Panc1 (cell line): ENCODE data around the gene WDFY1. TPM values are rescaled to one million over a fixed set of nuclear protein-coding genes. Genes with fewer than 3 reads are reported as not detected.
A peak's percentile ranks its signal among the peaks of the same experiment; 100 is the strongest.

Experiments used
- ATAC-seq: fragments of 200-7000 bp; cut with Tn5 transposase; 2 replicates; pipeline ENCODE4 v1.9.1; 2020; ENCODE audit warnings: mild to moderate bottlenecking, moderate library complexity
- BruUV-seq: library from RNA; stranded (reverse); fragments of 400-500 nt; replicated peaks from 2 replicates; lab custom pipeline; 2021; lab: Mats Ljungman, UMichigan
- CTCF ChIA-PET: fragments of 300-600 bp; sonication (Branson Sonifier 250); formaldehyde crosslinking; loops from one replicate; lab custom pipeline; 2022; ENCODE audit warnings: antibody characterized with exemption; lab: Charles Lee
- POLR2A ChIA-PET: fragments of 300-600 bp; sonication (Branson Sonifier 250); formaldehyde crosslinking; loops from one replicate; lab custom pipeline; 2022; ENCODE audit warnings: antibody characterized with exemption; lab: Charles Lee
- DNase-seq: peaks from one replicate; pipeline ENCODE4 v3.0.0-alpha.2; 2010; ENCODE audit warnings: low read depth, low spot score
- H3K27ac ChIP-seq: 2 replicates; pipeline ENCODE4 v1.5.1; 2011; ENCODE audit warnings: mild to moderate bottlenecking, low read length, inconsistent platforms
- H3K27me3 ChIP-seq: fragments of 200-500 bp; sonication (Bioruptor generic); 2 replicates; pipeline ENCODE4 v1.6.0; 2014; ENCODE audit warnings: low read length, inconsistent platforms; ENCODE audit not compliant: control insufficient read depth, insufficient read depth
- H3K36me3 ChIP-seq: fragments of 200-500 bp; sonication (Bioruptor generic); 2 replicates; pipeline ENCODE4 v1.5.1; 2014; ENCODE audit warnings: inconsistent platforms, mild to moderate bottlenecking, low read length, moderate library complexity; ENCODE audit not compliant: control insufficient read depth, insufficient read depth
- H3K4me1 ChIP-seq: 2 replicates; pipeline ENCODE4 v1.5.1; 2011; ENCODE audit warnings: inconsistent platforms, mild to moderate bottlenecking, low read length, moderate library complexity; ENCODE audit not compliant: control insufficient read depth, insufficient read depth
- H3K4me3 ChIP-seq, 2 experiments: 2 replicates each; pipeline ENCODE4 v1.5.1; 2011 to 2012; ENCODE audit warnings: low read depth in 2 of 2, low read length in 2 of 2, mild to moderate bottlenecking in 2 of 2, inconsistent platforms in 1 of 2, moderate library complexity in 1 of 2
- H3K9me3 ChIP-seq: fragments of 200-500 bp; sonication (Bioruptor generic); 2 replicates; pipeline ENCODE4 v1.5.1; 2014; ENCODE audit warnings: low read depth, mild to moderate bottlenecking, inconsistent platforms, low read length, moderate library complexity; ENCODE audit not compliant: control insufficient read depth, insufficient read depth
- CTCF ChIP-seq: fragments of 450-650 bp; IDR thresholded peaks from 2 replicates; pipeline ENCODE4 v1.5.1; 2017; ENCODE audit warnings: mild to moderate bottlenecking
- POLR2AphosphoS5 ChIP-seq: IDR thresholded peaks from 2 replicates; pipeline ENCODE4 v1.6.1; 2012; ENCODE audit warnings: mild to moderate bottlenecking, low read depth, low read length, moderate library complexity
- REST ChIP-seq, 2 experiments: IDR thresholded peaks; 2 replicates each; pipeline ENCODE4 v1.6.1; 2011 to 2012; ENCODE audit warnings: low read depth in 2 of 2, control low read depth in 1 of 2, low read length in 1 of 2, mild to moderate bottlenecking in 1 of 2, moderate library complexity in 1 of 2; ENCODE audit not compliant: insufficient read depth in 1 of 2
- SIN3A ChIP-seq: IDR thresholded peaks from 2 replicates; pipeline ENCODE4 v1.6.1; 2012; ENCODE audit warnings: low read depth, mild to moderate bottlenecking, low read length, moderate library complexity, borderline replicate concordance; ENCODE audit not compliant: insufficient read depth
- TCF7L2 ChIP-seq: IDR thresholded peaks from 2 replicates; pipeline ENCODE4 v1.6.1; 2011; ENCODE audit warnings: mild to moderate bottlenecking, low read depth, low read length, inconsistent platforms
- in situ Hi-C: cut with HindIII; loops from 2 replicates; pipeline ENCODE4 v1.10.0; 2016; ENCODE audit warnings: low sequenced_read_pairs, low pct_unique_long_range_greater_than_20kb
- intact Hi-C: fragments of 100-400 bp; cut with micrococcal nuclease; formaldehyde crosslinking; loops from one replicate; pipeline ENCODE4 v1.10.0; 2022; ENCODE audit not compliant: unreplicated experiment
- total RNA-seq: library from RNA; stranded (reverse); gene quantifications from one replicate; pipeline ENCODE4 v1.2.1, GENCODE V29; 2021; ENCODE audit not compliant: unreplicated experiment

Gene WDFY1
- total RNA-seq, 1 experiment from 2014 or later: 48.5 TPM

GRCh38 chr2:223834431-223834830, 110.7 kb downstream of the WDFY1 start:
- POLR2A ChIA-PET: no interaction called here
- TF ChIP-seq POLR2AphosphoS5: no peak
- no peak for TF ChIP-seq REST (IDR thresholded peaks at IDR 0.05; ENCODE audit: insufficient read depth in 1 of 2, low read depth in 2 of 2, low read length in 1 of 2)
- TF ChIP-seq SIN3A: no peak
- TF ChIP-seq CTCF: no peak
- TF ChIP-seq TCF7L2: no peak
- no TSS peak for BruUV-seq
- Histone ChIP-seq H3K27ac (peak overlapping the region; percentile 55; the same call in 1 of the 2 replicates), H3K4me1 (peaks cover 42% of the 10 kb centered on the region), H3K9me3 (no peaks in the 10 kb centered on the region), H3K27me3 (no peaks in the 10 kb centered on the region), H3K4me3 (peak overlapping the region in 1 of 2 experiments; percentile 91; a peak in 2 of 4 replicates), H3K36me3 (no peaks in the 10 kb centered on the region; the same call in 1 of the 2 replicates)
- in situ Hi-C loops: no loop called here
- DNase-seq (no peak), ATAC-seq (no peak)
- intact Hi-C loops: no loop called here
- CTCF ChIA-PET: no interaction called here

- no peaks in the 10 kb centered on the region for H3K9me3 ChIP-seq
- intact Hi-C loops: no loop called here
- ATAC-seq: peak; percentile 32; the same call in 1 of the 2 replicates
- no peak for DNase-seq
- H3K27me3 ChIP-seq: no peaks in the 10 kb centered on the region
- H3K27ac ChIP-seq: peak overlapping the region; percentile 36; the same call in 1 of the 2 replicates
- TF ChIP-seq TCF7L2 (no peak), CTCF (no peak), POLR2AphosphoS5 (no peak), SIN3A (no peak), REST (IDR thresholded peaks at IDR 0.05; ENCODE audit: insufficient read depth in 1 of 2, low read depth in 2 of 2, low read length in 1 of 2) (no peak)
- BruUV-seq: no TSS peak
- H3K4me1 ChIP-seq: peaks cover 43% of the 10 kb centered on the region
- no peaks in the 10 kb centered on the region; the same call in 1 of the 2 replicates for H3K36me3 ChIP-seq
- in situ Hi-C loops: no loop called here
- CTCF ChIA-PET: no interaction called here
- H3K4me3 ChIP-seq: peak overlapping the region in 1 of 2 experiments; percentile 40; a peak in 2 of 4 replicates
- POLR2A ChIA-PET: no interaction called here
These were observed 112.8 kb downstream of the WDFY1 start for GRCh38 chr2:223832241-223832903.
